Breast epithelium (tissue), 3 donors: ENCODE data around the gene HMGXB3.

Experiments used
- POLR2A ChIP-seq: fragments of 450-650 bp; IDR thresholded peaks from one replicate; pipeline ENCODE4 v1.6.1; 2016; ENCODE audit warnings: antibody characterized with exemption, mild to moderate bottlenecking, moderate library complexity
- TF ChIP-seq, protein P1 (sequence below), 3 donors: fragments of 450-650 bp; IDR thresholded peaks; one replicate each; pipeline ENCODE4 v1.5.1; 2016 to 2017; ENCODE audit warnings: antibody characterized with exemption in 3 of 3, mild to moderate bottlenecking in 3 of 3, moderate library complexity in 3 of 3

GRCh38 chr5:150065886-150066285 lies 65.3 kb downstream of the HMGXB3 start:
- TF ChIP-seq, protein P1, sequence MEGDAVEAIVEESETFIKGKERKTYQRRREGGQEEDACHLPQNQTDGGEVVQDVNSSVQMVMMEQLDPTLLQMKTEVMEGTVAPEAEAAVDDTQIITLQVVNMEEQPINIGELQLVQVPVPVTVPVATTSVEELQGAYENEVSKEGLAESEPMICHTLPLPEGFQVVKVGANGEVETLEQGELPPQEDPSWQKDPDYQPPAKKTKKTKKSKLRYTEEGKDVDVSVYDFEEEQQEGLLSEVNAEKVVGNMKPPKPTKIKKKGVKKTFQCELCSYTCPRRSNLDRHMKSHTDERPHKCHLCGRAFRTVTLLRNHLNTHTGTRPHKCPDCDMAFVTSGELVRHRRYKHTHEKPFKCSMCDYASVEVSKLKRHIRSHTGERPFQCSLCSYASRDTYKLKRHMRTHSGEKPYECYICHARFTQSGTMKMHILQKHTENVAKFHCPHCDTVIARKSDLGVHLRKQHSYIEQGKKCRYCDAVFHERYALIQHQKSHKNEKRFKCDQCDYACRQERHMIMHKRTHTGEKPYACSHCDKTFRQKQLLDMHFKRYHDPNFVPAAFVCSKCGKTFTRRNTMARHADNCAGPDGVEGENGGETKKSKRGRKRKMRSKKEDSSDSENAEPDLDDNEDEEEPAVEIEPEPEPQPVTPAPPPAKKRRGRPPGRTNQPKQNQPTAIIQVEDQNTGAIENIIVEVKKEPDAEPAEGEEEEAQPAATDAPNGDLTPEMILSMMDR (IDR thresholded peaks at IDR 0.05), result no peak
- no peak for TF ChIP-seq POLR2A
